HG03135 (cell line): Measurements from ENCODE around the gene RASGRP3.

Experiments
- ATAC-seq: cut with Tn5 transposase; IDR thresholded peaks from one replicate; pipeline ENCODE4 v1.9.1; 2021; ENCODE audit warnings: mild to moderate bottlenecking, moderate library complexity; ENCODE audit not compliant: unreplicated experiment

RASGRP3 gene

GRCh38 chr2:33491441-33492084 is 15.1 kb downstream of the RASGRP3 start:
- no peak for ATAC-seq

- ATAC-seq, result no peak
Observed at GRCh38 chr2:33492399-33493134, 16.1 kb downstream of the RASGRP3 start.

- ATAC-seq, result peak; percentile 59
Observed at GRCh38 chr2:33494155-33494779, 17.8 kb downstream of the RASGRP3 start.

GRCh38 chr2:33494877-33495641 is 18.6 kb downstream of the RASGRP3 start:
- ATAC-seq, result no peak

- ATAC-seq, result no peak
Observed at GRCh38 chr2:33495683-33496082, 19.2 kb downstream of the RASGRP3 start.

GRCh38 chr2:33496150-33496549 is 19.7 kb downstream of the RASGRP3 start:
- no peak for ATAC-seq

GRCh38 chr2:33496726-33497125 is 20.3 kb downstream of the RASGRP3 start:
- no peak for ATAC-seq

GRCh38 chr2:33497221-33497650 is 20.8 kb downstream of the RASGRP3 start:
- ATAC-seq, result peak; percentile 48

- no peak for ATAC-seq
Observed at GRCh38 chr2:33498291-33498956, 22.0 kb downstream of the RASGRP3 start.

GRCh38 chr2:33500177-33500576 is 23.7 kb downstream of the RASGRP3 start:
- no peak for ATAC-seq

GRCh38 chr2:33502025-33502424 is 25.6 kb downstream of the RASGRP3 start:
- ATAC-seq, result no peak

- no peak for ATAC-seq
Observed at GRCh38 chr2:33503002-33503401, 26.6 kb downstream of the RASGRP3 start.

GRCh38 chr2:33505966-33506365 is 29.5 kb downstream of the RASGRP3 start:
- no peak for ATAC-seq

GRCh38 chr2:33509908-33510585 is 33.6 kb downstream of the RASGRP3 start:
- ATAC-seq, result no peak

- no peak for ATAC-seq
Observed at GRCh38 chr2:33510586-33510968, 34.1 kb downstream of the RASGRP3 start.

GRCh38 chr2:33511141-33511540 is 34.7 kb downstream of the RASGRP3 start:
- no peak for ATAC-seq

GRCh38 chr2:33512112-33512511 is 35.7 kb downstream of the RASGRP3 start:
- ATAC-seq, result no peak

GRCh38 chr2:33513480-33513879 is 37.0 kb downstream of the RASGRP3 start:
- no peak for ATAC-seq

GRCh38 chr2:33516456-33516995 is 40.1 kb downstream of the RASGRP3 start:
- no peak for ATAC-seq

GRCh38 chr2:33518200-33518599 is 41.8 kb downstream of the RASGRP3 start:
- ATAC-seq, result no peak
